Measurements from ENCODE around the gene NDUFS6. TPM values are rescaled to one million over a fixed set of nuclear protein-coding genes. Genes with fewer than 3 reads are reported as not detected.
A peak's percentile ranks its signal among the peaks of the same experiment; 100 is the strongest.
"Not testable (repeated sequence)": the region's sequence is repeated elsewhere in the genome, so short reads cannot be mapped to it uniquely, and the experiment has no call there.

NDUFS6 gene
- total RNA-seq, 1 experiment from 2014 or later, result 110 TPM

- DNase-seq (ENCODE audit: low spot score), result no peak
Measured at GRCh38 chr5:1815071-1815786, 14.0 kb downstream of the NDUFS6 start.

DNA sequence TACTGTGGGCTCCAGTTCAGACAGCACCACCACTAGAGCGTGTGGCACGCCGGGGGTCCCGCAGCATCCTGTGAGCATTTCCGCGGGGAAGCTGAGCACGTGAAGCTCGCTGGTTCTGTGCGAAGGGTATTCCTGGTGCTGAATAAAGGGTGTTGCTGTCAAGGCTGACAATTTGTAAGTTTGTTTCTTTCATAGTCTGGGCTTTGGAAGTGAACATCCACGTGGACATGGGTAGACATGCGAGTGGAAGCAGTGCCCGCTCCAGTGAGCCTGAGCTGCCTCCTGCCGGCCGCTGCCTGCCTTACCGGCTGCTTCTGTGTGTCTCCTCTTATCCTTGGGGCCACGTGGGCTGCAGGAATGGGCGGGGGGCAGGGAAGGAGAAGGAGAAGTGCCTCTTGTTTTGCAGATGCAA is 14.7 kb downstream of the NDUFS6 start:
- DNase-seq (ENCODE audit: low spot score), result no peak

DNA sequence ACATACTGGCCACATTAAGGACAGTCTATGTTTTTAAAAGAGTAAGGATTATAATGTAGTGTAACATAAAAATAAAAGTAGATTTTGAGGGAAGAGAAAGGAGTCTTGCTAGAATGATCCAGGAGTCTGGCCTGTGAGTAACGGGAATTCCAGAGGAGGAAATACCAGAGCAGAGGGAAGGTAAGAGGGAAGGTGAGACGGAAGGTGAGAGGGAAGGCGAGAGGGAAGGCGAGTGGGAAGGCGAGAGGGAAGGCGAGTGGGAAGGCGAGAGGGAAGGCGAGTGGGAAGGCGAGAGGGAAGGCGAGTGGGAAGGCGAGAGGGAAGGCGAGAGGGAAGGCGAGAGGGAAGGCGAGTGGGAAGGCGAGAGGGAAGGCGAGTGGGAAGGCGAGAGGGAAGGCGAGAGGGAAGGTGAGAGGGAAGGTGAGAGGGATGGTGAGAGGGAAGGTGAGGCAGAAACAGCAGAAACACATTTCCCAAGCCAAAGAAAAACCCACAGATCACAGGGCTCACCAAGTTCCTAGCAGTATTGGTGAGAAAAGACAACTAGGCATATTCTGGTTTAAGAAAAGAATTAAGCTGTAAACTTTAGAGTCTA is 15.4 kb downstream of the NDUFS6 start:
- DNase-seq (ENCODE audit: low spot score), result not testable (repeated sequence)

GRCh38 chr5:1817261-1818043 is 16.2 kb downstream of the NDUFS6 start:
- no peak for DNase-seq (ENCODE audit: low spot score)

DNA sequence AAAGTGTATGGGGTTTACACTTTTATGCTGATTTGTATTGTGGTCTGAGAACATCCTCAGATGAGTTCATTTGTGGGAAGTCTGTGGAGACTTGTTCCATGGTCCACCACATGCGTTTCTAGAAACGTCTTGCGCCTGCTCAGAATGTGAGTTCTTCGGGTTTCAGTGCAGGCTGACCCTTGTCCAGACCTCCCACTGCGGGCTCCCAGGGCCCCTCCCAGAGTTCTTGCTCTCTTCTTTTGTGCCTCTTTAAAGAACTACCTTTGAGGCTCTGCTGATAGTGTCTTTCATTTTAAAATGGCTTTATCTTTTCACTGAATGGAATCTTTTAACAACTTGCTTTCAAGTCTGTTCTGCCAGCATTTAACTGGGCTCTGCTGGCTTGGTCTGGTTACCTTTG is 17.6 kb downstream of the NDUFS6 start:
- no peak for DNase-seq (ENCODE audit: low spot score)

DNA sequence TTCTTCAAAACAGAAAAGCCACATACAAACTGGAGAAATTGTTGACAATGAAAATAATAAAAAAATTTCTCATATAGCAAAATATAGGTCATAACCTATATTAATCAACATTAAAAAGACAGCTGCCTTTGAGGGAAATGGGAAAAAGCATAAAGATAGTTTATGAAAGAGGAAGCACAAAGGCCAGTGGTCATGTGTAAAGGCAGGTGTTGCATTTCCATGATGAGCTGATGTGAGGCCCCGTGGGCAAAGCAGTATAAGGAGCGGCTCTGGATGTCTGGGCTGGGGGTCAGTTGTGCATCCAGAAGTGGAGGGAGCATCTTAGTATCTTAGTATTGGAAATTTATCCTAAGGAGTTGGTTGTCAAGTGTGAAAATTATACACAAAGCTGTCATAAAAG is 18.3 kb downstream of the NDUFS6 start:
- no peak for DNase-seq (ENCODE audit: low spot score)

GRCh38 chr5:1820381-1820780 is 19.2 kb downstream of the NDUFS6 start:
- DNase-seq (ENCODE audit: low spot score), result no peak

GRCh38 chr5:1820926-1821325 is 19.7 kb downstream of the NDUFS6 start:
- DNase-seq (ENCODE audit: low spot score), result no peak

GRCh38 chr5:1821862-1822261 is 20.7 kb downstream of the NDUFS6 start:
- DNase-seq (ENCODE audit: low spot score), result no peak

DNA sequence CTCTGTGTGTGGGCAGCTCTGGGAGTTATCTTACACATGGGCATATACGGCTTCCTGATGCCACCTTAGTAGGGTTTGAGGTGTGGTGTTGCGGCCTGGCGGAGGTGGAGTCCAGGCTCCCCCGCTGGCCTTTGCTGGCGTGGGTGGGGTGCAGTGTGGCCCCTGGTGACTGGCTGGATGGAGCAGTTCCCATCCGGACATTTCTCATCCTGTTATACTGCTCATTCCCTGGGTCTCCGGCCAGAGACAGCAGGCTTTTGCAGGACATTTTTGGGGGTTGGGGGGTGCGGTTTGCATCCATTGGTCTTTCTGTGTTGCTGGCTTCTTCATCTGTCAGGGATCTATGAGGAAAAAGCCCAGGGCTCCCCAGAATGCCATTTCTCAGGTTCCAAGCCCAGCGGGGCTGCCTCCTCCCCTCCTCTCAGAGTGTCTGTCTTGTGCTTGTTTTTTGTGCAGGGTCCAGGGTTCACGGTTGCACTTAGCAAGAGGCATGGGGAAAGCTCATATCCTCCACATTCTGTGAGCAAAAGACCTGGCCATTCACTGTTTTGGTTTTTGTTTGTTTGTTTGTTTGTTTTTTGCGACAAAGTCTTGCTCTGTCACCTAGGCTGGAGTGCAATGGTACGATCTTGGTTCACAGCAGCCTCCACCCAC is 22.3 kb downstream of the NDUFS6 start:
- DNase-seq (ENCODE audit: low spot score), result no peak

DNA sequence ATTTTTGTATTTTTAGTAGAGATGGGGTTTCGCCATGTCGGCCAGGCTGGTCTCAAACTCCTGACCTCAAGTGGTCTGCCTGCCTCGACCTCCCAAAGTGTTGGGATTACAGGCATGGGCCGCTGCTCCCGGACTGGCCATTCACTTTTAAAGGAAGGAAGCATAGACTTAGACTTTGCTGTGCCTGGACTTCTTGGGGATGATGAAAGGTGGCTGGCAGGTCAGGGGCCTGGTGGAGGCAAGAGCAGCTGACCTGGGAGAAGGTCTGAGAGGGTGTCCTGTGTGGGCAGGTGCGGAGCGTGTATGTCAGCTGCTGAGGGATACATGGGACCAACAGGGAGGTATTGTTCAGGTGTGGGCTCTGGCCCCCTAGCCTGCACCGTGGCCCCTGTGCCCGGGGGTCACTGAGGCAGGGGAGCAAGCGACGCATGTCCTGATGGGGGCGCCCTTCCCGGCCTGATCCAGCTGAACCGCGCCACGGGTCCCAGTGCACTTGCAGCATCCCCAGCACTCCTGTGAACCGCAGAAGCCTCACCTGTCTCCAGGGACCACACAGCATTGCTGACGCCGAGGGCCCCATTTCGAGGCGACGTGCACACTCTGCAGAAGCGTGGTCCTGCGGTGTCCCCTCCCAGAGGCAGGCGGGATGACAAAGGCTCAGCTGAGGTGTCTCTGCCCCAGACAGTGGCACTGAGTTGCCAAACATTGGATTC is 23.1 kb downstream of the NDUFS6 start:
- no peak for DNase-seq (ENCODE audit: low spot score)

DNA sequence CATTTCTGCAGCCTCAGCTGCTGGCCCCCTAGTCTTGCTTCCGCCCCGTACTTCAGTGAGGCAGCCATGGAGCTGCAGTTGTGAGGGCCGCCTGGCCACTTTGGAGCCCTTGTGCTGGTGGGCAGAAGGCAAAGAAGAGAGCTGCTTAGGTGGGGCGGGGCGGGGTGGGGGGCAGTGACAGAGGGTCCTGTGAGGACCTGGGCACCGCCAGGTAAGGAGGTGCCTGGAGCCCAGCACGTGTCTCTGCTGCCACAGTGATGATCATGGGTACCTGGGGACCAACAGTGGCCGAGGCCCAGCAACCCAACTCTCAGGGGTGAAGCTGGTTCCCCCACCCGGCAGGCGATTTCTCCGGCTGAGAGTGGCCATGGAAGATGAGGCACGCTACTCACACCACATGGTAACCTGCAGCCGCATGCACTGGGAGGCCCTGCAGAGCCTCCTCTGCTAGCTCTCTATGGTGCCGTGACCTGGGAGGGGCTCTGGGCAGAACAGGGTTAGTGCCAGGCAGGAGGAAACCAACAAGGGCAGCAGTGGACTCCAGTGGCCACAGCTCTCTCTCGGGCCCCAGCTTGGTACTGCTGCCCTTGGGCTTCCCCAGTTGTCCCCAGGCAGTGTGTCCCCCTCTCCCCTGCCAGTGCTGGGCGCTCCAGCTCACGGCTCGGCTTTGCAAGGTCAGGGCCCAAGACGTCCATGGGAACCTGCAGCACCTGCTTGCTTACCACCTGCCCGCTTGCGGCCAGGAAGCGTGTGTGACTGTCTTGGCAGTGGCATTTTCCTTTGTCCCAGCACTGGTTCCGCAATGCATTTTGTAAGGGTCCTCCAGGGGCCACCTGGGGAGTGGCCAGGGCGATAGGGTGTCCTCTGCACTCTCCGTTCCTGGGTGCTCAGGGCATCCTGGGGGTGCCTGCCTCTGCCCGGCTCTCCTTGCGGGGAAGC is 24.0 kb downstream of the NDUFS6 start:
- no peak for DNase-seq (ENCODE audit: low spot score)

GRCh38 chr5:1826235-1826980 is 25.2 kb downstream of the NDUFS6 start:
- DNase-seq (ENCODE audit: low spot score), result no peak

- no peak for DNase-seq (ENCODE audit: low spot score)
Measured at GRCh38 chr5:1827025-1827885, 26.0 kb downstream of the NDUFS6 start.

GRCh38 chr5:1827886-1828397 is 26.7 kb downstream of the NDUFS6 start:
- DNase-seq (ENCODE audit: low spot score), result peak; percentile 62

DNA sequence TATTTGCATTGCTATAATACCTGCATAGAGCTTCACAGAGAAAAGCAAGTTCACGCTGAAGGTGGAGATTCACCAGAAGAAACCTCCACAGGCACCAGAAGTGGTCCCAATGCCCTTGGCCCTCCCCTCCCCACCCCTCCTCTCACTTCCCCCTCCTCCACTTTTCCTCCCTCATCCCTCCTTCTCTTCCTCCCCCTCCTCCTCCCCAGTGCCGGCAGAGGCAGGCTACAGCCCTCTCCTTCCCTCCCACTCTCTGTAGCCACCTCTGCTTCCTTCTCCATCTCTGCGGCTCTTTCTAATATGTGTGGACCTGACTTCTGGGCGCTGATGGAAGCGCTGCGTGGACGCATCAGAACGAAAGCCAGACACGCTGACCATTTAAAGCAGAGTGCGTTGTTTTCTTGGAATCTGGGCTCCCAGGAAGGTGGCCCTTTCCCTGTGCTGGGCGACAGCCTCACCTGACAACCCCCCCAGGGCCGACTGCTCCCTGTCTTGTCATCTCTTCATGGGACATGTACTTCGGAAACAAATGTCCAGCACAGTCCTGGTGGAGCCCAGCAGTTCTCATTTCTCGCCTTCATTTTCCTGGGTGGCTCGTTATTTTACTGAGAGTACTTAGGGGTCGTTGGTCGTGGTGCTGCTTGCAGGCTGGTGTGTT is 29.5 kb downstream of the NDUFS6 start:
- DNase-seq (ENCODE audit: low spot score), result no peak

GRCh38 chr5:1831257-1831656 is 30.1 kb downstream of the NDUFS6 start:
- DNase-seq (ENCODE audit: low spot score), result no peak

All from HT-29 (cell line).